Activated T-cell treated with anti-CD3 and anti-CD28 coated beads for 4 hours (primary cell): ENCODE measurements around the gene CNOT10.

Experiments
- DNase-seq: peaks from one replicate; pipeline ENCODE4 v3.0.0-alpha.2; 2020

Gene CNOT10

GRCh38 chr3:32819551-32820348 is 134.8 kb downstream of the CNOT10 start:
- no peak for DNase-seq

DNA sequence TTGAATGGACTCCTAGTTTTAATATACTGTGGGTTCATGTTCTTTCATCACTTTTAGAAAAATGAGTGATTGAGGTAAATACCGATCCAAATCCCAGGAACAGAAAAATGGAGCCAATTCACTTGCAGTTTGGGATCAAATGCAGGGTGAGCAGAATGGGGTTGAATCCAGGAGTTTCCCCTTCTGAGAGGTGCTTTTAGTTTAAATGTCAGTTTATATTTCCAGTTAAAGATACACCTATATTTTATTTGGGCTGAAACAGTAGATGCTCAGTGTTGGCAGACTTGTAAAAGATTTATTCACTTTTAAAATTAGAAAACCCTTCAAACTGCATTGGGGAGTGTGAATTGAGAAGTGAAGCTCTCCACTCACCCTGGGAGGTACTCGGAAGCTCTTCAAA is 135.4 kb downstream of the CNOT10 start:
- DNase-seq: no peak

DNA sequence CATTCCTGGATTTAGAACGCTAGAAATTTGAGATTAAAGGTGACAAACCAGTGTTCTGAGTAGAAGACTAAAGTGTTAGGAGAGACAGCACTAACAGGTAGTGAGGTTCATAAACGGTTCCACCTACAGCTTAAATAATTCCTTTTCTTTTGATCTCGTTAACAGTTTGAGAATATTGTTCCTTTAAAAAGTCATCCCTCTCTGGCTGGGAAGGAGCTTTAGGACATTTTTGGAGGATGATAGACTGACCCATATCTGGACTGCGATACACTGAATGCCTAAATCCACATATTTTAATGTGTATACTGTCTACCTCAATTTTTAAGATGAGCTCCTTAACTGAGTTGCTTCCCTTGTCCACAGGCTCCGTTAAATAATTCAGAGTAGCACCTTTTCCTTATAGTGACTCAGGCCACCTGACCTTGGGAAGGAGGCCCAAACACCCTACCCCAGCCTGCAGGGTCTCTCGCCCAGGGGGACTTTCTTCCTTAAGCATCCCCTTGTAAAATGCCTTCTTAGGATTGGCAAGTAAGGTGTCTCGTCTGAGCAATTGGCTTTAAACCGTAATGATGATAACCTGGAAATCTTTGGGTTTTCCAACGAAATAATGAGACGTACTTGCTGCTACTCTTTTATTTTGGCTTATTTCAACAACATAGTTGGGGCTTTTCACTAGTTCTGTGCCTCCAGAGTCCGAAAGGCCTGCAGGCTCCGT is 136.1 kb downstream of the CNOT10 start:
- DNase-seq: no peak

DNA sequence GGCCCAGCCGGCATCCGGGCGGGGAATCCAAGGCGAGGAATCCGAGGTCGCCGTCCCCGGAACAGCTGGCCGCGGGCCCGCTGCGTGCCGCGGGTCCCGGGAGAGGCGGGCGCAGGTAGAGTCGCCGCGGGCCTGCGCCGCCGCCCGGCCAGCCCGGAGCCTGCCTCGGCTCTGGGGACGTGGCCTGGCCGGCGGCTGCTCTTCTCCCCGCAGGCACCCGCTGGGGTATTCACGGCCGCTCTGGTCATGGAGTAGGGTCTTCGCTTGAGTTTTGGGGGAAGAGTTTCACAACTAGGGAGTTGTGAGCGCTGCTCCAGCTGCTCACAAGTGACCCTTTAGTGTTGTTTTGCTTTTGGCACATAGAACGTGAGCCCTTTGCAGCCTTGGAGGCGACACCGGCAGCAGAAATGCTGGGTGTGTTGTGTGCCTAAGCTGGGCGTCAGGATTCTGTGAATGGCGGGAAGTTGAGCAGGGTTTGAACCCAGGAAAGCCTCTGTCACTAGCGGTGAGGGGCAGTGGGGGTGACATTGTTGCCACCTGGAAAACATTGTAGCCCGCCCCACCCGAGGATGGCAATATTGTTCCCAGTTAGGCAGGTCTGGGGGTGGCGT is 136.8 kb downstream of the CNOT10 start:
- no peak for DNase-seq

- DNase-seq: no peak
Observed at GRCh38 chr3:32822609-32823498, 137.9 kb downstream of the CNOT10 start.
